ENCODE data around the gene IL17A.
"Not testable (repeated sequence)": the region's sequence is repeated elsewhere in the genome, so short reads cannot be mapped to it uniquely, and the experiment has no call there.

The IL17A gene

DNA sequence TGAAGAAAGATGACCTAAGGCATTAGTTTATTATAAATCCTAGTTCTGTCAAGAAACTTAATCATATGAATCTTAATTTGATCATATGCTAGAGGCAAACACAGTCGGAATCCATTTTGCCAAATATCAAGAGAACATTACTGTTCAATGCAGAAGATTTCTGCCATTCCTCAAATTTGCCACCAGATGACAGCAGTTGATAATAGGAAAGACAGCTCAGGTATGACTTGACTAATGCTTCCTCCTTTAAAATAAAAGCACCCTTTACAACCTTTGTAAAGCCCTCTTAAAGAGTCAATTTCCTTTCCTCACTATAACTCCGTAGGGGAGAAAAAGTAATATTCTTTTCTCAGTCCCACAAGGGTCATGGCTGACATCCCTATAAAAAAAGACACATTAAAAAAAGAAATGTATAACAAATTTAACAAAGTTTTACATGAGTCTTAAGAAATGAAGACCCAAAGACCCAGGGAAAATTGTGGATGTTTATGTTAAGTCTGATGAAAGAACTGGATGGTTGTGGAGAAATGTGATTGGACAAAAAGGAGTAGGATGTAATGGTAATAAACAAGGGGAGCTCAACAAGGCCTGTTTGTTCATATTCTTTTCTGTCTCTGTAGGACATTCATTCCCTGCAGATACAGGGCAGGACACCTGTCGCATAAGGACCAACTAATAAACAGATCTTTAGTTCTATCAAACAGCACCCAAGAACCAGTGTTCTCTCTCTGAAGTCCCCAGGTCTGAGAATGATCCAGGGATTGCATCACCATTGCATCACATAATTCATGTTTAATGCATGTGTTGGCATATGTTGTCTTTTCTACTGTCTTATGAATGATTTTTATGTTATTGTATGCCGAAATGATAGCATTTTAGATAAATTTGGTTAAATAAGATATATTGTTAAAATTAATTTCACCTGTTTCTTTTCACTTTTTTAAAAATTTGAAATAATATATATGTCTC, 23.0 kb upstream of the IL17A start:
- in situ Hi-C loops (cut with MboI; ENCODE audit: low sequenced_read_pairs): no loop called here

DNA sequence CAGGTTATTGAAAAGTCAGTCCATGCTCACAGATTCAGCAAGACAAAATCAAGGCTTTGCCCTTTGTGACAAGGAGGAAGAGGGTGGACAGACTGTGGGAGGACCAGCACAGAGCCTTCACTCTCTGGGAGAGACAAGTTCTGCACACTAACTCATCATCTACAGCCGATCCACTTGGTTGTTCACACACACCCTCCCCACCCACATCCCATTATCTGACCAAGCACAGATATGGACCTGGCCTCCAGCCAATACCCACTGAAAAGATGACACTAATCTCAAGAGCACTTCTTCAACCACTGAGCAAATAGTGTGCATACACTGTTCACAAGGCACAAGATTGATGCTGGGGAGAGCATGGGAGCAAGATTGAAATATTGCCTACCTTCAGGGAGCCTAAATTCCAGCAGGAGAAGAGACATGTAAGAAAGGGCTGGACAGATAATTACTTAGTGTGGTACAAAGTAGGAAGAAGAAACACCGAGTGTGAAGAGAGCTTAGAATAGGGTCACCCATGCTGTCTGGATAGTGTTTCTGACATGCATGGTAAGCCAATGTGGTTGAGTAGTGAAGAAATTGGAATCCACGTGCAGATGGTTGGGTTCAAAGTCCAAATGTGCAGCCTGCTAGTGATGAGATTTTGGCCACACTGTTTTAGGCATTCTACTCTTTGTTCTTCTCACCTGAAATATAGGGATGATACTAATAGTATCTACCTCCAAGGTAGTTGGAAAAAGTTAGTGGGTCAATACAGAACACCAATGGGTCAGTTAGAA, 21.7 kb upstream of the IL17A start:
- in situ Hi-C loops (cut with MboI; ENCODE audit: low sequenced_read_pairs): no loop called here

DNA sequence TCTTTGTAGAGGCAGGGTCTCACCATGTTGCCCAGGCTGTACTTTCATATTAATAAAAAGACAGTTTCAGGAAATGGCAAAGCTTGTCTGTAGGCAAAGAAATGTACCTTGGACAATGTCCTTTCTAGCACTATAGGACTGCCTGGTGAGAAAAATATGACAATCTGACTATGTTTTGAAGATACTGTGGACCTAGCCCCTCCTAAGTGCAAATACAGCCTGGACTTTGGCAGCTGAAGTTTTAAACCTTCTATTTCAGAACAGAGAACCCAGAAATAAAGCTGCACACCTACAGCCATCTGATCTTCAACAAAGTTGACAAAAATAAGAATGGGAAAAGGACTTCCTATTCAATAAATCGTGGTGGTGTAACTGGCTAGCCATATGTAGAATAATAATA, 18.9 kb upstream of the IL17A start:
- in situ Hi-C loops (cut with MboI; ENCODE audit: low sequenced_read_pairs): no loop called here

DNA sequence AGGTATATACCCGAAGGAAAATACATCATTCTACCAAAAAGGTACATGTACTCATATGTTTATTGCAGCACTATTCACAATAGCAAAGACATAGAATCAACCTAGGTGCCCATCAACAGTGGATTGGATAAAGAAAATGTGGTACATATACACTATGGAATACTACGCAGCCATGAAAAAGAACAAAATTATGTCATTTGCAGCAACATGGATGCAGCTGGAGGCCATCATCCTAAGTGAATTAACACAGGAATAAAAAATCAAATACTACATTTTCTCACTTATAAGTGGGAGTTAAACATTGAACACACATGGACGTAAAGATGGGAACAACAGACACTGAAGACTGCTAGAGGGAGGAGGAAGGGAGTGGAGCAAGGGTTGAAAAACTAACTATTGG, 17.8 kb upstream of the IL17A start:
- in situ Hi-C loops (cut with MboI; ENCODE audit: low sequenced_read_pairs): not testable (repeated sequence)

DNA sequence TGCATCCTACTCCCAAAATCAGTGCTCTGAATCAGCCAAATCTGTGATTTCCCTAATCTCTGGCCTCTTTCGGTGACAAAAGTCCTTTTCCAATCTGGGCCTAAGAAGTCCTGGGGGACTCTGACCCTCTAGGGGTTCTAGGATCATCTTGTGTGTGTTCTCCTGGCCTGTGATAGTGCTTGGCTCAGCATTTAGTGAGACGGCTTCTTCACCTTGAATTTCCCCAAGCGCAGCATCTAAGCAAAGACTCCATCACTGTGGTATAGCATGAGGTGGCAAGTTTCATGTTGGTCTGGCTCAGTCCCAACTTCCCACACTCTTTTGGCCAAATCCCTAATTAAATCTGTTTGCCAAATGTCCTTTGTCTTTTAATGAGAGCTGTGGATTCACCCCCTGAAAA, 12.1 kb upstream of the IL17A start:
- in situ Hi-C loops (cut with MboI; ENCODE audit: low sequenced_read_pairs): no loop called here

DNA sequence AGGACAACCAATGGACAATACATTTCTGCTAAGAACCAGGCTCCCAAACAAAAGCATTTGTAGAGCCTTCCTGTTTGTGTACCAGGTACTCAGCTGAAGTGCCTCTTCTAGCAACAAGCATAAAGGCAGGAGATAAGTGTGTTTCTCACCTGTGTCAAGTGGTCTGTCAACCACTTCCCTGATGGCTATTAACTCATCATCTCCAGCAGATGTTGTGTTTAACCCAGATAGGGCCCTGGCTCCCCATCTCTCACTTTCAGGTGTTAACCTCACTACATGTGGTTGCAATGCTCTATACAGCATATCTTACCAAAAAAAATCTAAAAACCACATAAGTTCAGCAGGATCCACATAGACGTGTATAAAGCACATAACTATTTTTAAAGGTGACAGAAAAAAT, 9.6 kb upstream of the IL17A start:
- in situ Hi-C loops (cut with MboI; ENCODE audit: low sequenced_read_pairs): no loop called here

DNA sequence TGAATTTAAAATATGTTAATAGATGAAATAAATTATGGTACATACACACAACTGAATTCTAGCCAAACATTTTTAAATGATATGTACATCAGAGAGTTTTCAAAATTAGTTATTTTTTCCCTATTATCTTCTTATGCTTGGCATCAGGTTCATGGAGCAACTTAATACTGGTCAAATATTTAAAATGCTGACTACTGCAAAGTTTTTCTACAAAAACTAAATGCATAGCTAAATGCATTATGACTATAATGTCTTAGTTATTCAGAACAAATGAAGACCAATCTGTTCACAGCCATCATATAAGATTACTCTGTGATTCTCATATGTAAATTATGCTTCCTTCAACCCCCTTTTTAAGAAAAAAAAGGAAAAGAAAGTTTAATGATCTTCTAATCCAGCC, 8.2 kb upstream of the IL17A start:
- in situ Hi-C loops (cut with MboI; ENCODE audit: low sequenced_read_pairs): no loop called here

DNA sequence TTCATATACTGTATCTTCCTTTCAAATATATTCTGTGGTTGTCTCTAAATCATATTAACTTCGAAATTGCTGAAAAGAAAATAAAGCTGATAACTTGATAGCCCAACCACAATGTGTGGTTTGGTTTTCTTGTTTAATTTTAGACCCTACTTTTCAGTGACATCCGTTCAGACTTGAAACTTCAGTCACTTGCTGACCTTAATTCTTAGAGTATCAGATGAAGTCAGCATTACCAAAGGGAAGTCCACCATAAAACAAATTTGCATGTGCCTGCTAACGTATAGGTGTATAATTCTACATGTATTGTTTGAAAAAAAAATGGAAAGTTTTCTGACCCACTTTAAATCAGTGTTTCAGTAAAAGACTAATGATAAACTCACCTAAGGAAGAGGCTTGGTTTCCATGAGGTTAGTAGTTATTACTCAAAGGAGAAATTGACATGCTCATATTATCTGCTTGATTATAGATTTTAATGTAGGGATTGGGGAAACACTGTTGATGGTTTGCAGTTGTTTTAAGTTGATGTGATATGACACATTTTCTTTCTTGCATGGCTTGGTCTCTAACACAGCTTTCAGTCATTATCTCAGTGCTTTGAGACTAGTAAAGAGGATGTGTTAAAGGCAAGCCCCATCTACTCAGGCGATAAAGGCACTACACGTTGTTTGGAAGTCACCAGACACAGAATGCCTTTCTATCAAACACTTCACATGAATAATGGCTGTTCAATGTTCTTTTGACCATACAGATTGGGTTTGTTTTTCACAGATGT, 5.2 kb upstream of the IL17A start:
- in situ Hi-C loops (cut with MboI; ENCODE audit: low sequenced_read_pairs): no loop called here

DNA sequence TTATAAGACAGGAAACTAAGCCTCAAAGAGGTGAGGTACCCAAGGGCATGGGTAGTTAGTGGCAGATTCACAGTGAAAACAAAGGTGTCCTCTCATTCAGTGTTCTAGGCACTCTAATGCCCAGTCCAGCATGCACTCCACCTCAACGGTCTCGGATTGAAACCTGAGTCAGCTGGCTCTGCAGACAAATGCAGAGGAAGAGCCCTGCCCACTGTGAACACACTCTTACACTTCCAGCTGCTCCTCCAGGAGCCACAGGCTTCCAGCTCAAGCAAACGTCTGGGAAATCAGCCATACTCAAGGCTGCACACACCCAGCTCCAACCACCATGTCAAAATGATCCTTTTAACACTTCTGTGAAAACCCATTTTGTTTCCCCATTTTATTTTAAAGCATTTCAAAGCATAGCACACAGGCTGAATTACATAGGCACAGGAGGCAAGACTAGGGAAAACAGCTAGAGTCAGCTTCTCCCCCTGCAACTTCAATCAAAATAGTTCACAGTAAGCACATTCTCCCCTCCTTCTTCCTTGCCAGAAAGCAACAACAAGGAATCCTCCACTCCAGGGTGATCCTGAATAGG, 3.0 kb upstream of the IL17A start:
- in situ Hi-C loops (cut with MboI; ENCODE audit: low sequenced_read_pairs): no loop called here

DNA sequence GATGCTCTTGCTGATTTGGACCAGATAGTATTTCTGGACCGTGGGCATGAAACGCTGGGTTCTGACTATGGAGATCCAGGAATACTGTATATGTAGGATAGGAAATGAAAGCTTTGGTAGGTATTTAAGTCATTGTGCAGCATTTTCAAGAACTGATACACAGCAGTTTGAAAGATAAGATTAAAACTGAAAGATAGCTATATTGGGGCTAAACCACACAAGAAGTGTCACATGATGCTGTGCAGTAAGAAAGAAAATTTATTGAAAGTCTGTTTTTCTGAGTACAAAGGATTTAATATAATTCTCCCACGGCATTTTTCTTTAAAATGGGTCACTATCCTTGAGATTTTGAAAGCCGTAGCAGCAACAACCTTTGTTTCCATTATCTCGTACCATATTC, 305 bp downstream of the IL17A start:
- in situ Hi-C loops (cut with MboI; ENCODE audit: low sequenced_read_pairs): no loop called here

DNA sequence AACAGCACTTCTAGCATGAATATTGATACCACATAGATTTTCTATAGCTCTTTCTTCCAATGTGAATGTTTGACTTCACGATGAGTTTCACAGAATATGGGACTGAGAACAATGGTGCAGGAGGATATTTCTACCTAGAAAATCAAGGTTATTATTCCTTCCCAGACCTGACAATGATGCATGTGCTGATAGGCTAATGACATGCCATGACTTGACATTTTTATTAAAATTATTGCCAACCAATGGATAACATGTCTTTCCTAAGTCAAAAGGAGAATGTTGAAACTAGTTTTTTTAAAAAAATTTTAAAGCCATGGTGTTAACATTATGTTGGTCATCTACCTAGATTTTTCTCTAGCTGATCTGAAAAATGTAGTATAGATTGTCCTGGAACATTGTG, 923 bp downstream of the IL17A start:
- in situ Hi-C loops (cut with MboI; ENCODE audit: low sequenced_read_pairs): no loop called here

DNA sequence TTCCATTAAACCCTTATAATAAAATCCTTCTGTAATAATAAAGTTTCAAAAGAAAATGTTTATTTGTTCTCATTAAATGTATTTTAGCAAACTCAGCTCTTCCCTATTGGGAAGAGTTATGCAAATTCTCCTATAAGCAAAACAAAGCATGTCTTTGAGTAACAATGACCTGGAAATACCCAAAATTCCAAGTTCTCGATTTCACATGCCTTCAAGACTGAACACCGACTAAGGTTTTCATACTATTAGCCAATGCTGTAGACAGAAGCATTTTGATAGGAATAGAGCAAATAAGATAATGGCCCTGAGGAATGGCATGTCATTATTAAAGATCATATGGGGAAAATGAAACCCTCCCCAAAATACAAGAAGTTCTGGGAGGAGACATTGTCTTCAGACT, 3.8 kb downstream of the IL17A start:
- in situ Hi-C loops (cut with MboI; ENCODE audit: low sequenced_read_pairs): no loop called here

DNA sequence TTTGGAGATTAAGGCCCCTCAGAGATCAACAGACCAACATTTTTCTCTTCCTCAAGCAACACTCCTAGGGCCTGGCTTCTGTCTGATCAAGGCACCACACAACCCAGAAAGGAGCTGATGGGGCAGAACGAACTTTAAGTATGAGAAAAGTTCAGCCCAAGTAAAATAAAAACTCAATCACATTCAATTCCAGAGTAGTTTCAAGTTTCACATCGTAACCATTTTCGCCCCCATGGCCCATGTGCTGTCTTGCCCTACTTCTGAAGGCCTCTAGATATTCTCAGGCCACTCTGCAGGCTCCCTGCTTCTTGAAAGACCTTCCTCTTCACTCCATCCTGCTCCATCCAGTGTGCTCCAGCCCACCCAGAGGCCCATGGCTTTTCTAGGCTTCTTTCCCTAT, 4.2 kb downstream of the IL17A start:
- in situ Hi-C loops (cut with MboI; ENCODE audit: low sequenced_read_pairs): no loop called here

DNA sequence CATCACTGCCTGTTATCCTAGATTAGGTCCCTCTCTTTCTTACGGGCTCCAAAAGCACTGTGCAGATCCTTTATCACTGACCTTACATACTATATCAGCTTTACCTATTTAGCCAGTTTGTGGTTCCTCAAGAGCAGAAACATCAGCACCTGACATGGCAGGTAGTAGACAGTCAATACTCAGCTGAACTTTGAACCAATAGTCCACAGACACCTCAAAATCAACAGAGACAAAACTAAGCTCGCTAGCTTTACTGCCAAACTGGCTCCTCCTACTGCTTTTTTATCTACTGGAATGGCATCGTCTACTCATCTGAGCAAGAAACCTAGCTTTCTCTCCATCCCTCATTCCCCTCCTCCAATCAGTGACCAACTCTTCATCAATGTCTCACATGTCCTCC, 5.6 kb downstream of the IL17A start:
- in situ Hi-C loops (cut with MboI; ENCODE audit: low sequenced_read_pairs): no loop called here

DNA sequence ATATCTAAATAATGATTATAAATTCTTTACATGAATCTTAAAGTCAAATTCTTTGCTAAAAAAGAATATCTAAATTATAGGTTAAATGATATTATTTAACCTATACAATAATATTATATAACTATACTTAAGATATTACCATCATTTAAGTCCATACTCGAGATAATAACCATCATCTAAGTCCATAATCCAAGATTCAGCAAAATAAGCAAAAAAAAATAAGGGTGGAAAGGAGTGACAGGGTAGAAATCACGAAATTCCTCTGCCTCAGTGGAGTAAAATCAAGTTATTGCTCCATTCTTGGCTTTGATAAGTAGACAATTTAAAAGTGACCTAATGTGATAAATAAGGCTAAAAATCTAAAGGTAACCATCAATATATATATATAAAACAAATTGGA, 9.7 kb downstream of the IL17A start:
- in situ Hi-C loops (cut with MboI; ENCODE audit: low sequenced_read_pairs): no loop called here

DNA sequence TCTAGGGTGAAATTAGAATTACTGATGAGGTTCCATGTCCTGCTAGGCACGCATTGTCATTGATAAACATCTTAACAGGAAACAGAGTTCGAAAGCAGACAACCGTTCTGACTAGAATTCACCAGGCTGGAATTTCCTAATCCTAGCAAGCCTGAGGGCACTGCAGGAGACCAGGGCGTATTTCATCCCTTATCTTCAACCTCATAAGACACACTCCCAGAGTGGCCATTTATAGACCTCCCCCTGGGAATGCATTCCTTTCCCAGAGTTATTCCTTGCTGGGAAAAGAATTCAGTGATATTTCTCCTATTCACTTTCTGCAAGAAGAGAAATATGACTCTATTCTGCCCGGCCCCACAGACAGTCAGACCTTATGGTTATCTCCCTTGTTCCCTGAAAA, 13.9 kb downstream of the IL17A start:
- in situ Hi-C loops (cut with MboI; ENCODE audit: low sequenced_read_pairs): not testable (repeated sequence)

DNA sequence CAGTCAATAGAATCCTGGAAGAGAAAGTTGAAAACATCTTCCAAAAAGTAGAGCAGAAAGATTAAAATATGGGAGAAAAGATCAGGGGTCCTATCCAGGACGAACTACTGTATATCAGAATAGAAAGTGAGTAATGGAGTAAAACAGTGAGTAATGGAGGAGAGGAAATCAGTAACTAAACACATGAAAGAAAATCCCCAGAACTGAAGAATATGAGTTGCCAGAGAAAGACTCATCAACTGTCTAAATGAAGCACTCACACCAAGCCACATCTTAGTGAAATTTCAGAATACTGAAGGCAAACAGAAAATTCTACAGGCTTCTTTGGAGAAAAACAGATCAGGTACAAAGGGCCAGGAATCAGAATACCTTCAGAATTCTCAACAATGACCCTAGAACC, 14.9 kb downstream of the IL17A start:
- in situ Hi-C loops (cut with MboI; ENCODE audit: low sequenced_read_pairs): no loop called here

DNA sequence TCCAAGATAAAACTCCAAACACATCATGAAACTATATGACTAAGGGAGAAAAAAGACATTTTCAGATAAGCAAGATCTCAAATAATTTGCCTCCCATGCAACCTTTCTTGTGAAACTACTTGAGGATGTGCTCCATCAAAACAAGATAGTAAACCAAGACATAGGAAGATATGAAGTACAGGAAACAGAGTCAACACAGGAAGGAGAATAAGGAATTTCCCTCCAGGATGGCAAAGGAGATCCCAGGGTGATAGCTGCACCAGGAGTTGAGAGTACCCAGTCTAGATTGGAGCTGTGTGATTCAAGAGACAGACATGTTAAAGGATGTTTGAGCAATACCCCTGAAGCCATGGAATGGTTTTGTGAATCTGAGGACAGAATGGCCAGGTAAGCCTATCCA, 15.3 kb downstream of the IL17A start:
- in situ Hi-C loops (cut with MboI; ENCODE audit: low sequenced_read_pairs): no loop called here

DNA sequence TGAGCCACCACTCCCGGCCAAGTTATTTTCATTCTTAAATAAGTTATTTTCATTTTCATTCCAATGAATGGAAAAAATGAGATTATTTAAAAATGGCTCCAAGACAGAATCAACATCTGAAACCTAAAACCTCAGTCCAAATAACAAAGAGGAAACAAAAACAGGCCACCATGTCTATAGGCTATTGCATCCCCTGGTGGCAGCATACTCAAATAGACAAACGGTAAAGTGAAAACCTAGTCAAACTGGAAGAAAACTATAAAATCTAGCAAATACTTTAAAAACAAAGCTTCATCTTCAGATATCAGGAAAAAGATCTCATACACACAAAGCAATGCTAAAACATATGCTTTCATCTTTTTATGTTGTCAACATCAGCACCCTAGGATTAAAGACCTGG, 20.9 kb downstream of the IL17A start:
- in situ Hi-C loops (cut with MboI; ENCODE audit: low sequenced_read_pairs): no loop called here

DNA sequence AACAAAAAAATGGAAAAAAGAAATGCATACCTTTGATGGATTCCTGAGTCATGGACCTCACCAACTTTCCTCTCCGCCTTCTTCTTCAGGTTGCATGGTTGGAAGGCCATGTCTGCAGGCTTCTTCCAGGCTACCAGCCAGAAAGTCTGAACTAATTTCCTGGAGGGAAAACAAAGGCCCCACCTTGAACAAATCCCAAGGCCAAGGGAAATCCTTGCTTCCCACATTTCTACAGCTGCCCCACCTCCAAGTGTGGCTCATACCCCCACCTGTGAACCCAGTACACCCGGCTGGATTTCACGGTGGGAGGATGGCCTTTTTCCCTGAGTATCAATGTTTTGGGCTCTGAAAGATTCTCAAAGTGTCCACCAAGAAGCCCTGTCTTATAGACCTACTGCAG, 22.4 kb downstream of the IL17A start:
- in situ Hi-C loops (cut with MboI; ENCODE audit: low sequenced_read_pairs): no loop called here

DNA sequence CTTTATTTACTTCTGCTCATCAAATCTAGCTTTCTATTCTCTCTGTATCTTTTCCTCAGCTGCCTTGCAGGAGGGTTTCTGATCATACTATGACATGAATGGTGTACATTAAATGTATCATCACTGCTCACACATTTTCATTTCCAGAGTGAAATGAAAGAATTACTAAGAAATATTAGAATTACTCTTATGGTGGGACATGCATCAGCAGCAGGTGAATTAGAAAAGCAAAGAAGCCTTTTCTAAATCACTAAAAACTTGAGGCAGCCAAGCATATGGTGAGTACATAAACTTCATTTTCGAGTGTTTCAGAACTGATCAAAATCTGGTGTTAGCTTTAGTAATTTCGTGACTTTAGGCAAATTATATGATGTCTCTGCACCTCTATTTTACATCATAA, 23.6 kb downstream of the IL17A start:
- in situ Hi-C loops (cut with MboI; ENCODE audit: low sequenced_read_pairs): no loop called here

Measured in HL-60/S4 treated with retinoic acid at 250 ng/mL for 4 days and 3 days (cell line).